IPS DF 19.7 (cell line): Measurements from ENCODE around the gene PITPNC1.
"Not testable (repeated sequence)": the region's sequence is repeated elsewhere in the genome, so short reads cannot be mapped to it uniquely, and the experiment has no call there.

ENCODE experiments used
- DNase-seq: peaks from one replicate; pipeline ENCODE4 v3.0.0-alpha.2; 2013; ENCODE audit warnings: low read depth, low spot score

PITPNC1 gene

DNA sequence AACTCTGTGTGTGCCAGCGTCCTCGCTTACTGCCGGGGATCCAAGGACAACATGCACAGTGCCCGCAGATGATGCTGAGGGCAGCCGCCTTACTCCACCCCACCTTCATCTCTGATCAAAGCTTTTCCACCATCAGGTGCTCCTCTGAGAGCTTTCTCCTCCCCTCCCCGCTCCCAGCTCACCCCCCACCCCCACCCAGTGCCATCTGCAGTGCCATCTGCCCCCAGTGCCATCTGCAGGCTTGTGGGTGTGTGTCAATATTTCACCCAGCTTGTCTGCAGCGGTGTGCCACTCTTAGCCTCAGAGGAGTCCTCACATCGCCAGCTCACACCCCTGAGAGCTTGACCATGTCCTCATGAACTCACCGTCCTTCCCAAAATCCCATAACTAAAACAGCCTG lies 242.5 kb downstream of the PITPNC1 start:
- DNase-seq, result no peak

DNA sequence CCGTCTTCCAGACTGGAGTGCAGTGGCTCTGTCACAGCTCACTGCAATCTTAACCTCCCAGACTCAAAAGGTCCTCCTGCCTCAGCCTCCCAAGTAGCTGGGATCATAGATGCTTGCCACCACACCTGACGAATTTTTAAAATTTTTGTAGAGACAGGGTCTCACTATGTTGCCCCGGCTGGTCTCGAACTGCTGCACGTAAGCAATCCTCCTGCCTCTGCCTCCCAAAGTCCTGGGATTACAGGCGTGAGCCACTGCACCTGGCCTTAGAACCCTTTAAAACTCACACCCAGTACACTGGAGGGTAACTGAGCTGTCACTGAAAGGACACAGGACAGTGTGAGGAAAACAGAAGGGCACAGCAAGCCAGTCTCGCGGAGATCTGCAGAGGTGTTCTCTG lies 243.0 kb downstream of the PITPNC1 start:
- no peak for DNase-seq

DNA sequence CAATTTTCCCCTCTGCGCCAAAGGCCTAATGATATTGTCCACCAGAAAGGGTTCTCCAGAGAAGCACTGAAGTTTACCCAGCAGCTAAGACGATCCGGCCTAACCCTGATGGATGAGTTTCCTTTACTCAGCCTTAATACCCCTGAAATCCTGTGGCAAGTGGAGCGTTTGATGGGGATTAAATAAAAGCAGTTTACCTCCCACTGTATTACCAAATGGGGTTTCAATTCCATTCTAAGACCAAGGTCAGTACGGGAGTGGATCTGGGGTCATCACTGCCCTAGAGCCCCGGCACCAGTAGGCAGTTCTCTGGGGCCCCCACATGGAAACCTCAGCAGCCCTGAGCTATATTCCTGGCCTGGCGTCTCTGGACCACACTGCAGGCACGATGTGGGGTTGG lies 243.6 kb downstream of the PITPNC1 start:
- no peak for DNase-seq

DNA sequence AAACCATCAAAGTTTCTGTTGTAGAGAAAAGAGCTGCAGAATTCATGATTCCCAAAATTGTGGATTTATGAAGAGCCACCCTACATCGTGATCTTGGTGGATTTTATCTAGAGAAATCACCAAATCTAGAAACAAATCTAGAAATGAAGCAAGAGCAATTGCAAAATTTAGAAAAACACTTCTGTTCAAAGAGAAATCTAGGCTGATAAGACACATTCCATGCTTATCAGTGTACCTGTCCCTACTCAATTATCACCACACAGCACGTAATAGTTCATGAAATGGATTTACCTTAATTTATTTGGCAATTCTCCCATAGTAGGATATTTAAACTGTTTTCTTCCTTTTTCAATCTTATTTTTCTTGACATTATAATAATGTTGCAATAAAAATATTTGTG lies 246.7 kb downstream of the PITPNC1 start:
- no peak for DNase-seq

DNA sequence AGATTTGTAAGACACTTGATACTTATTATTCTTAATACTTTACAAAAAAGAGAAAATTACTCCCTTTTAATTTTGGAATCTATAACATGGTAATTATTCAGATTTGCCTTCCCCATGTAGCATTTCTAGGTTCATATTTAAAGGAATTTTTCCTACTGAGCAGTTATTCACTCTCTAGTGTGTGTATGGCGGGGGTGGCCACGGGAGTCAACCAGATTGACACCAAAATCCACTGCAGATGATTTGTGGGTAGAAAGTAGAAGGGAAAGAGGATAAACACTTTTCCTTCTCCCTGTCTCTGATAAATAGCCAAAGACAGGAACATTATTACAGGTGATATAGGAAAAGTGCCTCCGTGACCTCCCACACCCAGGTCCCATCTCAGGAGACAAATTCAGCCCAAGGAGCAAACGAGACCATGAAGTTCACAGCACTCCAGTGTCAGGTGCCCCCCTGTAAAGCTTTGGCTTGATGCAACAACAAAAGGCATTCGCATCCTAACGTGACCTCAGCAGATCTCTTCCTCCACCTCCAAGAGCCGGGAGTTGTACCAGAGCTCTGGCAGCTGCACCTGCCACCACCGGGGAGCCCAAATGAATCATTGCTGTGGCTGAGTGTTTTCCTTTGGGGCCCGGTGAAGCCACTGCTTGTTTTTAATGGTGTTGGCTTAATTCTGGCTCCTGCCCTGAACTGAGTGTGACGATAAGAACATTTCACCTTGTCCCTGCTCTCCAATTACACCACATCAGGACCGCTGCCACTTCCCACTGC lies 248.0 kb downstream of the PITPNC1 start:
- no peak for DNase-seq

DNA sequence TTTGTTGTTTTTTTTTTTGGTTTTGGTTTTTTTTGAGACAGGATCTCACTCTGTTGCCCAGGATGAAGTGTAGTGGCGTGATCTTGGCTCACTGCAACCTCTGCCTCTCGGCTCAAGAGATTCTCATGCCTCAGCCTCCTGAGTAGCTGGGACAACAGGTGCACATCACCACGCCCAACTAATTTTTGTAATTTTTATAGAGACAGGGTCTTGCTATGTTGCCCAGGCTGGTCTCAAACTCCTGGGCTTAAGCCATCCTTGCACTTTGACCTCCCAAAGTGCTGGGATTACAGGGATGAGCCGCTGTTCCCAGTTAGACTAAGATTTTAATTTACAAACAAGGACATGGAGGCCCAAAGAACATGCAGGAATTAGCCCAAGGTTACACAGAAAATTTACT lies 248.9 kb downstream of the PITPNC1 start:
- no peak for DNase-seq

DNA sequence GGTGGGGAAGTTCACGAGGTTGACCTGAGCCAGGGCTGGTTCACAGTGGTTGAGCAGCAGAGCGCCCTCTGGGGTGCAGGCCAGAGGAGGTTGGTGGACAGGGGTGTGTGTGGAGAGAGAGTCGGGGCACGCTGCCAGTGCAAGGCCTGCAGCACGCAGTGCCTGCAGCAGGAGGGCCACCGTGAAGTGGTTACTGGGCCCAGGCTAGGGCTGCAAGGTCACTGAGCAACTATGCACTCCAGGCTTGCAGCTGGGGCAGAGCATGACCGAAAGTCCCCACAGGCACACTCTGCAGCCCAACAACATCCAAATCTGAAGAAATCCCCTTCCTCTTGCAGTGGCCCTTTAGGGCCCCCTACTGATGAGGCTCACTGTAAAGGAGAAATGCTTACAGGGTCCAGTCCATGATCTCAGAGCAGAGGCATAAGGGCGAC lies 251.5 kb downstream of the PITPNC1 start:
- no peak for DNase-seq

DNA sequence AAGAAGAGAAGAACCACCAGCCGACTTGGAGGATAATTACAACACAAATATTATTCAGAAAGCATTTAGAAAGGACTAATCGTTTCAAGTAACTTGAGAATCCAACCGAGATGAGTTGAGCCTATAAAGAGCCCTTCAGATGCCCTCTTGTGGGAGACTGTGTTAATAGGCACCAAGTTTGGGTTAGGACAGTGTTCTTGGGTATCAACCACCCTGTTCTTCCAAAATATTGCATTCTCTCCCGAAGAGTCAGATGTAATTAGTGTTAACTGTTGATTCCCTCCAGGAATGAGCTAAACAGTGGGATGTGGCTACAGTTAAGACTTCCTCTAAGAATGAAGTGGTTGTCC lies 252.9 kb downstream of the PITPNC1 start:
- no peak for DNase-seq

DNA sequence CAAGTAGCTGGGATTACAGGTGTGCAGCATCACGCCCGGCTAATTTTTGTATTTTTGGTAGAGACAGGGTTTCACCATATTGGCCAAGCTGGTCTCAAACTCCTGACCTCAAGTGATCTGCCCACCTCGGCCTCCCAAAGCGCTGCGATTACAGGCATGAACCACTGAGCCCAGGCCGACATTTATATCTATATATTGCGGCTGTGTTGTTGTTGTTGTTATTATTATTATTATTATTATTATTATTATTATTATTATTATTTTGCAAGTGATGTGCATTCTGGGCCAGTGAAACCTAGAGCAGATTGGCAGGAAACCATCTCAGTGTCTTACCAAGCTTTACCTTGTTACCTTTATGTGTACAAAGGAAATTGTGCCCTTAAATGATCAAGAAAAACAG lies 253.8 kb downstream of the PITPNC1 start:
- DNase-seq, result not testable (repeated sequence)

DNA sequence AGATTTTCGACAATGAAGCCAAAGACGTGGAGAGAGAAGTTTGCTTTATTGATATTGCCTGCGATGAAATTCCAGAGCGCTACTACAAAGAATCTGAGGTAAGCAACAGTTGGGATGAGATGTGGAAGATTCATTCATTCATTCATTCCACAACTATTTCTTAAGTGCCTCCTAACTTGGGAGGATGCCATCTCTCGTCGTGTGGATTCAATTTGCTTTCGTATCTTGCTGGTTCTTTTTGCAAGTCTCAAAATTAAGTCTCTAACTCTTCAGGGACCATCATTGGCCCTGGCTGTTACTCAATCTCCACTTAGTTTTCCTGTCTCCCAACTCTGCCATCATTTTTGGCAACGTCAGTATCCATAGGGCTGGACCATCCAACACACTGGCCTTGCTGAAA lies 255.1 kb downstream of the PITPNC1 start:
- no peak for DNase-seq

DNA sequence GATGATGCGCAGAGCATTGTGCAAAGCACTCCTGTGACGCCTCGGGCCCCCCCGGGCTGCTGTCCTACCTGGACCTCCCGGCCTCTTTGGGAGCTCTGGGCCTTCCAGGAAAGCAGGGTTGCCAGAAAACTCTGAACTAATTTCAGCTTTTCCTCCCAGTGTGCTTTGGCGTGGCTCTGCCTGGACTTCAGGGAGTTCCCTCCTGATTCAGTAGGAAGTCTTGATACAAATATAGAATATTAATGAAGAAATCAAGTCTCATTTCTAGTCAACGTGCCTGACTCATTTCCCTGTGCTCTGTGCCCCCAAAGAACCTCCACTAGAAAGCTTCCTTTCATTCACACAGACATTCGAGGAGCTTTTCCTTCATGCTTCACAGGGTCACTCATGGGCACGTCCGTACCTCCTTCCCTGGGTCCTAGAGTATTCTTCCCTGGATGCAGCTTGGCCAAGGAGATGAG lies 256.7 kb downstream of the PITPNC1 start:
- DNase-seq, result no peak

DNA sequence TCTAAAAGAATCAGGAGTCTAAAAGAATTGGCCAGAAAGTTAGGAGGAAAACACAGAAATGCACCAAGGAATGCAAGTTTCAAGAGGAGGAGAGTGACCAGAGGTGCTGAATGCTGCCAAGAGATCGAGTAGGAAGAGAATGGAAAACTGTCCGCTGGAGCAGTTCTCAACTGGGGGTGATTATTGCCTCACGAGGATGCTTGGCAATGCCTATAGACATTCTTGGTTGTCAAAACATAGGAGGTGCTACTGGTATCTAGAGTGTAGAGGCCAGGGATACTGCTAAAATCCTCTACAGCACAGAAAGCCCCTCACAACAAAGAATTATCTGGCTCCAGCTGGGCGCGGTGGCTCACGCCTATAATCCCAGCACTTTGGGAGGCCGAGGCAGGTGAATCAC lies 258.6 kb downstream of the PITPNC1 start:
- no peak for DNase-seq

DNA sequence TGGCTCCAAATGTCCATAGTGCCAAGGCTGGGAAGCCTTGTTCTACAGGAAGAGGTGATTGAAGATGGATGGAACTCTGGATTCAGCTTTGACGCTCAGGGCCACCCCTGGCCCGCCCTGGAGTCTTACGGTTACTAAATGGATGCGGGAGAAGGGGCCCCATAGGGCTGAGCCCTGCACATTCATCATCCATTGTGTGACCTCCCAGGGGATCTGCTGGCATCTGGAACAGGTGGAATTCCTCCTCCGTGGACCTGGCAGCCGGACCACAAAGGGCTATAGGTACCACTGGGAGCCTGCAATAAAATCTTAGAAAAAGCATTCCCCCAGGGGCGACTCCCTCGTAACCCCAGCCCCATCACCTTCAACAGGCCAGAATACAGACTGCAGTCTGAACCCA lies 259.2 kb downstream of the PITPNC1 start:
- DNase-seq, result no peak

DNA sequence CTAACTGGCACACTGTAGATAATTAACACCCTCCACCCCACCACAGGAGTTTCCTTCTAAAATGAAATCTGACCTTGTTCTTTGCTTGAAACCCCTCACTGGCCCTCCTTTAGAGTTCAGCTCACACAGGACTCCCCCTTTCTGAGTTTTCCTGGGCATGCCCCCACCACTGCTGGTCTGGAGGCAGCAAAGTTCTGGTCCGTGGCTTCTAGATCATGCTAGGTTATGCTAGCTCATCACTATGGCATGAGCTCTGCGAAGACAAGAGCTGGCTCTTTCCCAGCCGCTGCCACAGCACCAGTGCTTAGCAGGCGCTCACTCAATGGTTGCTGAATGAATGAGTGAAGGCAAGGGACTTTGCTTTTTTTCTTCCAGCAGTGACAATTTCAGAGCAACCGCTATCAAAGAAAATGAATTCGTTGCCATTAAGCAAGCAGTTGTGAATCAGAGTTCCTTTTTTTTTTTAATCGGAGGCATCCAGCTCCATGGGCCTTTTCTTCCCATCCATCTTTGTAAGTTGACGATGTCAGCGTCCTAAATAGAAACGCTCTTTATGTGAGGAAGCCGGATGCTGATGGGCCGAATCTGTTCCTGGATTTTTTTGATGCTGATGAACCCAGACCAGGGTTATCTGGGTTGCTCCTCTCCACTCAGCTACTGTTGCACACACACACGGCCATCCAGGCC lies 259.9 kb downstream of the PITPNC1 start:
- DNase-seq, result no peak

DNA sequence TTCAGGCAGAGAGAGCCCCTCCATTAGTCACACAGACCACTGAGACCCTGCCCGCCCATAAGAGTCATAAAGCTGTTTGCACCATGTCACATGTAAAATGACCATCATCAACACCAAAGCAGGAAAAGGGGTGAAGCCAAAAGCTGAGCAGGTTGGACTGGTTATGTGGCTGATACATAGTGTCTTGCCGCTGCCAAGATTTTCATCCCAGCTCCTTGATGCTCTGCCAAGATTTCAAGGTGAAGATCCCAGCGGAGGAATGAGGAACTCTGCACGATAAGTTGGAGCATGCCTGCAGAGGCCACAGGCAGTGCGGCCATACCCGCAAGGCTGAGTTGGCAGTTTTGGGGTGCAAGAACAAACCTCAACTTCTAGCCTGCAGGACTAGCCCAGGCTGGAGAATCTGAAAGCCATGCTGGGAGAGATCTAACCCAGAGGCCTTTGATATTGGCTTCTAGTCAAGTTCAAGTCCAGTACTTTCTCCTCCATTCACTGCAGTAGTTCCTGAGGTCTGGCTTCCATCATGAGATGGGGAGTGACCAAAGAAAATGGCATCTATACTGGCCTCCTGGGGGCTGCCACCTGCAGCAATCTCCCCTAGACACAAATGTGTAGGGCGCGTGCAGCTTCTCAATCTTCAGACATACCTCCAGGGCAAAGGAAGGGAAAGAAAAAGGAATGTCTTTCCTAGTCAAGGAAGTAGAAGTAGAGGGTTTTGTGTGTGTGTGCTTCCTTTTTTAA lies 261.0 kb downstream of the PITPNC1 start:
- no peak for DNase-seq

DNA sequence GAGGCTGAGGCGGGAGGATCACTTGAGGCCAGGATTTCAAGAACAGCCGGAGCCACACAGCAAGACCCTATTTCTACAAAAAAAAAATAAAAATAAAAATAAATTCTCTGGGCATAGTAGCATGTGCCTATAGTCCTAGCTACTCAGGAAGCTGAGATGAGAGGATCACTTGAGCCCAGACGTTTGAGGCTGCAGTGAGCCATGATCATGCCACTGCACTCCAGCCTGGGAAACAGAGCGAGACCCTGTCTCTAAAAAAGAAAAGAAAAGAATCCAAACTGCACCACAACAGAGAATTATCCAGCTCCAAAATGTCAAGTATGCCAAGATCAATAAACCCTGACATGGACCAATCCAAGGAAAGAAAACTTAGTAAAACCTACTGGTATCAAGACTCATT lies 261.8 kb downstream of the PITPNC1 start:
- no peak for DNase-seq

DNA sequence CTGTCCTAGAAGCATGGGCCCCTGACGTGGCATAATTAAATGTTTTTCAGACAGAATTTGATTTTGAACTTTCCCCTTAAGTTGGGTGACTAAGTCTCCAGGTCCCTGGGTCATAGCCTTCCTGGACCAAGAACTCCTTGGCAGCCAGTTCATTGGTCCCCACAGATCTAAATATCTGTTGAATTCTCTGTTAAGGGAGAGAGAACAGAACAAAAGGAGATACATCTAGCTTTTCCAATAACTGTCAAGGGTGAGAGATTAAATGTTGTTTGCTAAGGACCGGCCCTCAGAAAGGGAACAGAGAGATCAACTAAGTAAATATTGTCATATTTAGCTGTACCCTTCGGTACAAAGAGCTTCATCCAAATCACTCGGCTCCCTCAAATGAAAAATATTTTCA lies 262.5 kb downstream of the PITPNC1 start:
- DNase-seq, result no peak

DNA sequence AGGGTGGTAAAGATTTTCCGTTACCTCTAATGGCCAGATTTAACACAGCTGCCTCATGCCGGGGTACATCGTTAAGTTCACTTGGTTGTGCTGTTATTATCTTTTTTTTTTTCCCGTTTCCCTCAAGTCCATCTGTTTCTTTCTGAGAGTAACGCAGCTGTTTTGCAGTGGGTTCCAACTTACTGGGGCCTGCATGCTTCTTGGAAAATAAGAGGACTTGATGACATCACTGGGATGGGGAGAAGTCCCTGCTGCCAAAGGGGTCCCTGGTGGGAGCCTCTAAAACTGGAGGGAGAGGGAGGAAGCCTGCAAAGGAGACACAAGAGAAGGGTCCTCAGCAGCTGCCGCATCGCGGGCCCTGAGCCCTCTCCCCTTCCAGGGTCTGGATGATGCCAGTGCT lies 262.9 kb downstream of the PITPNC1 start:
- no peak for DNase-seq

DNA sequence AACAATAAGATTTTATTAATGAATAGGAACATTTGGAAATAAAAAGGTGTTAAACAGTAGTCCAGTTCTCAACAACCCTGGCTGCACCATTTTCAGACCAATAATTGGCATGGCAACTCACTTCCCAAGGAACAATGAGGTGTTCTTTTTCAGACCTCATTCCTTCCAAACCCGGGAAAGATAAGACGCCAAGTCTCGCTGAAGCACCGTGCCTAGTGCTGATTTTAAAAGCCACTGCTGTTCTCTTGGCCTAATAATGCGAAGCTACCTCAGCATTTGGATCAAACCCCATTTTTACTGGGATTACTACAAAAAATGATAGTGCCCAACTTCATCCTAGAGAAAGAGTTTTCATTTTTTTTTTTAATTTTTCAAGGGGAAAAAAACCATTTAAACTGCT lies 265.4 kb downstream of the PITPNC1 start:
- no peak for DNase-seq

DNA sequence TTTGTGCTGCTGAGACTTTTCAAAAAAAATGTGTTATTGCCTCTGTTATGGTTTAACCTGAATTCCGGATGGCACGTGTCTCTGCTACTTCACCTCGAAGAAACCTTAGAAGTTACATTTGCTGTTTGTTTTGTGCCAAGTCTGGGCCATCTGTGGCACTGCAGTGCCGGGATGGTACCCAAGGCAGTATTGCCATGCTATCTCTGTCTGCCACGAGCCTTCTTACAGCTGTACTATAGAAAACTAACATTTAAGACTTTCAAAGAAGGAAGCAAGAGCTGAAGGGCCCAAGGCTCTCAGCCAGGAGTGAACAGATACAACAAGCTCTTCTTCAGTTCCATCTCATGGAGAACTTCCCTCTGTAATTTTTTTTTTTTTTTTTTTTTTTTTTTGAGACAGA lies 267.0 kb downstream of the PITPNC1 start:
- no peak for DNase-seq

DNA sequence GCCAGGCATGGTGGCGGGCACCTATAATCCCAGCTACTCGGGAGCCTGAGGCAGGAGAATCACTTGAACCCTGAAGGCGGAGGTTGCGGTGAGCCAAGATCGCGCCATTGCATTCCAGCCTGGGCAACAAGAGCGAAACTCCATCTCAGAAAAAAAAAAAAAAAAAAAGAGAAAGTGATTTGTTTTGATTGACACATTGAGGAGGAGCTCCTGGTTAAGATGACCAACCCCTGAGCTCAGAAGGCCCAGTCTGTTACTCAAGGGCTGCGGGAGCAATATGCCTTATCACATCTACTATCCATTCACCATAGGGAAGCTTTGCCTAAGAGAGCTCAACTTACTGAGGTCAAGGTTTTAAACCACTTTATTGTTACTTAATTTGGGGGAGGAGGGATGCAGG lies 268.1 kb downstream of the PITPNC1 start:
- not testable (repeated sequence) for DNase-seq

DNA sequence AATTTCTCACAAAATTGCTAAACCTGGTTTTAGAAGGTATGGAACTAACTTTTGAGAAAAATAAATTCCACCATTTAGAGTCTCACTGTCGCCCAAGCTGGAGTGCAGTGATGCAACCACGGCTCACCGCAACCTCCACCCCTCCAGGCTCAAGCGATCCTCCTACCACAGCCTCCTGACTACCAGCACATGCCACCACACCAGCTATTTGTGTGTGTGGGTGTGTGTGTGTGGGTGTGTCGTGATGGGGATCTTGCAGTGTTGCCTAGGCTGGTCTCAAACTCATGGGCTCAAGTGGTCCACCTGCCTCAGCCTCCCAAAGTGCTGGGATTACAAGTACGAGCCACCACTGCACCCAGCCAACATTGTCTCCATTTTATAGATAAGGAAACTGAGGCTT lies 269.4 kb downstream of the PITPNC1 start:
- DNase-seq, result no peak

DNA sequence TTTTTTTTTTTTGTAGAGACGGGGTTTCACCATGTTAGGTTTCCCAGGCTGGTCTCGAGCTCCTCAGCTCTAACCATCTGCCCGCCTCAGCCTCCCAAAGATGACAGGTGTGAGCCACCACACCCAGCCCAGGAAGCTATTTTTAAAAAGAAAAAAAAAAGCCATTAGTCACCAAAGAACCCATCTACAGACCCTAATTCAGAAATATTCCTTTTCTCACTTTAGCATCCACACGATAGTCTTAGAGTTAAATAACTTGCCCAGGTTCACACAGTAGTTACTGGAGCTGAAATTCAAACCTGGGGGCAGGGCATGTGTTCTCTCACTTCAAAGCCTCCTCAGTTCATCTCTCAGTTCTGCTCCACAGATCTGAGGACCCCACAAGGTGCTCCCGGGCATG lies 270.4 kb downstream of the PITPNC1 start:
- DNase-seq, result no peak
